ENCODE results near the gene ADCY6.
"Not testable (repeated sequence)": the region's sequence is repeated elsewhere in the genome, so short reads cannot be mapped to it uniquely, and the experiment has no call there.

The ADCY6 gene

DNA sequence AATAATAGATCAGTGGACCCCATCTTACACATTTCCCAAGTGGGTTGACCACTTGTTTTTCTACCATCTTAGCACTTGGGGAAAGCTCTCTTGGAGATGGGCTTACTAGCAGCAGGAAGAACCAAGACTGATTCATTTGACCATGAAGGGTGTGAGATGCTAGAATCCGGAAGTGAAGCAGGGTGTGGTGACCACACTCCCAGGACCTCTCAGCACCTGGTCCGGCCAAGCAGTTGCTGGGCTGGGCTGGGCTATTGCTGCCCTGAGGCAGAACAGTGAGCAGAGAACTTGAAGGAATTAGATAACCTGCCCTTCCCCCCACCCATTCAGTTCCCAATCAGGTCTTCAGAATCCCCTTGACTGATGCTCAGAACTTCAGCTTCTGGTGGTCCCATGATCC is 24.4 kb downstream of the ADCY6 start:
- no peak for DNase-seq

DNA sequence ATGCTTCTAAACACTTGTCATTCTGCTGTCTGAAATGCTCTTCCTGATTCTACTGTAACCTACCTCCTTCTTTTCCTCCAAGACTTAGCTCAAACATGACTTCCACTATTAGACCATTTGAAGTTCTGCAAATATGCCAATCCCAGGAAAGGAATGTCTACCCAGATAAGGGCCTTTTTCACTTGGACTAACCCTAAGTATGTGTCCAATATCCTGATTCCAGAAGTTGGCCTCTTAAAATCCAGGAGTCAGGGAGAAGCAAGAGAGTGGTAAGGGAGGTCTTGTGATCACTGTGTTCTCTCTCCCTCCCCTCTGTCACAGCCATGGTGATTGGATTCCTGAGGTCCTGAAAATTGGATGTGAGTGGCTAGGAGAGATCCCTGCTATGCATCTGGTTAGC is 30.2 kb downstream of the ADCY6 start:
- DNase-seq = no peak

DNA sequence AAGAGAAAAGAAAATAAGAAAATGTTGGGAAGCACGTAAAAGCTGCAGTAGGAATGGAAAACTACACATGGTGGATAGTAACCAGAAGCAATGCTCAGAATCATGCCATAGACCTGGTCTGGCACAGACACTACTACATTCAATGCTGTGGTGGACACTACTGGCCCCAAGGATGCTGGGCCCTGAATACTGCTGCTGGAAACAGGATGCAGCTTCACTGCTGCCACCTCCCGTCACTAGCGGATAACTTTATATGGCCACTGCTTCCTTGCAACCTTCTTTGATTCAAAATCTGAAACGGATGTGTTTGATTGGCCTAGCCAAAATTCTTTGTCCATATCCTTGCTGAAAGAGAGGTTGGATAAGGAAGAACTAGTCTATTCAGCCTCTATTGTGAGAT is 30.7 kb downstream of the ADCY6 start:
- DNase-seq = no peak

DNA sequence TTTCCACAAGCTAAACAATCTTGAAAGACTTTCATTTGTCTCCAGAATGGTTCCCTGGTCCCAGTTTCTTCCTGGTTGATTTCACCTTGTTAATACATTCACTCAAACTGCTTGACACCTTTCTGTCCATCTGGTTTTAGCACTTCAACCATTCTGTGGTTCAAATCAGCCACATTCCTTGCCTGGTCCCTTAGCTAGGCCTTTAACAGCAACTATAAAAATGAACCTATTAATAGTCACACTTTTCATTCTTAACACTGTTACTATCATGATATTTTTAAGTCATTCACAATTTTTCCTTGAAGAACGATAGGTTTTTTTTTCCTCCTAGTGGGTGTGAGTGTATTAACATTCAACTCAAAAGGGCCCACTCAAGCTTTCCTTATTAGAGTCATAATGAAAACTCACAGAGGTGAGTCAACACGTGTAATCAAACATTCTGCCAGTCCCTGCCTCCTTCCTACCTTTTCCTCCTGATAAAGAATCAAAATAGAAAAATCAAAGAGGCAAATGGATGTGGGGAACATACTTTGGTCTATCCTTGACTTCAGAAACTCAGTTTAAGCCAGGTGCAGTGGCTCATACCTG is 38.0 kb downstream of the ADCY6 start:
- no peak for DNase-seq

DNA sequence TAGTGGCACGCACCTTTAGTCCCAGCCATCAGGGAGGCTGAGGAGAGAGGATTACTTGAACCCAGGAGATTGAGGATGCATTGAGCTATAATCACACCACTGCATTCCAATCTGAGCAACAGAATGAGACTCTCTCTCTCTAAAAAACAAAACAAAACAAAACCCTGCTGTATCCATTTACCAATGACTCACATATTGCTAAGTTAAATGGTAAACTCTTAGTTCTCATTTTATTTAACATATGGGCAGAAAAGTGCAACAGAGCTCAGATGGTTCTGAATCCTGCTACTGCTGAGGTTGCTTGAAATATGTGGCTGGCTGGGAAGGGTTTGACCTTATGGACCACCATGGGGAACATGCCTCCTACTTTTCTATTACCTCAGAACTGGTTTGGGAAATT is 38.7 kb downstream of the ADCY6 start:
- DNase-seq = no peak

DNA sequence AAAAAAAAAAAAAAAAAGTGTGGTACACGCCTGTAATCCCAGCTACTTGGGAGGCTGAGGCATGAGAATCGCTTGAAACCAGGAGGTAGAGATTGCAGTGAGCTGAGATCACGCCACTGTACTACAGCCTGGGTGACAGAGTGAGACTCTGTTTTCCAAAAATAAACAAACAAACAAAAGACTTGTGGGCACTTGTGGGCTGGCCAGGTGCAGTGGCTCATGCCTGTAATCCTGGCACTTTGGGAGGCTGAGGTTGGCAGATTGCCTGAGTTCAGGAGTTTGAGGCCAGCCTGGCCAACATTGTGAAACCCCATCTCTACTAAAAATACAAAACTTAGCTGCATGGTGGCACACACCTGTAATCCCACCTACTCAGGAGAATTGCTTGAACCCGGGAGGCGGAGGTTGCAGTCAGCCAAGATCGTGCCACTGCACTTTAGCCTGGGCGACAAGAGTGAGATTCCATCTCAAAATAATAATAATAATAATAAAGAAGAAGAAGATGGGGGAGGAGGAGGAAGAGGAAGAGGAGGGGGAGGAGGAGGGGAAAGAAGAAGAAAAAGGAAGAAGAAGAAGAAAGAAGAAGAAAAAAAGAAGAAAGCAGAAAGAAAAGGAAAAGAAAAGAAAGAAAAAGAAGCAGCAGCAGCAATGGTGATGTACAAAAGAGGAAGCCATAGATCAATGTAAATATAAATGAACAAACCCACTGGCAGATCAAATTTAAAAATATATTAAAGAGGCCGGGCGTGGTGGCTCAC is 44.5 kb downstream of the ADCY6 start:
- no peak for DNase-seq

DNA sequence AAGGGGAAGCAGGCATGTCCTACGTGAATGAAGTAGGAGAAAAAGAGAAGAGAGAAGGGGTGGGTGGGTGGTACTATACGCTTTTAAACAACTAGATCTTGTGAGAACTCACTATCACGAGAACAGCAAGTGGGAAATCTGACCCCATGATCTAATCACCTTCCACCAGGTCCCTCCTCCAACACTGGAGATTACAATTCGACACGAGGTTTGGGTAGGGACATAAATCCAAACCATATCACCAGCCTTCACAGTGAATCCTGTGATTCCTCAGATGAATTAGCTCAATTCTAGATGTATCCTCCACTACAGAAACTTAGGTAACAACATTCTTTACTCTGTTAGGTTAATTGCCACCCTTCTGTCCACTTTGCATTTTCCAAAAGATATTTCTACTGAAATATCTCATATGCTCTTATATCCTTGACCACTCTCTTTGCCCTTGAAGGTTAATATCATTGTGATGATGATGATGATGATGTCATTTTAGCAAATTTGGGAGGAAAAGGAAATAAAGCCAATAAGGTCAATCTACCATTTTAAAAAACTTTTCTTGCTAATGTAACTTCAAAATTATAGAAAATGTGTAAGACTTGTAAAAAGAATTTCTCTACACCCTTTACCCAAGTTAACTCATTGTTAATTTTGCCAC is 49.1 kb downstream of the ADCY6 start:
- DNase-seq = no peak

DNA sequence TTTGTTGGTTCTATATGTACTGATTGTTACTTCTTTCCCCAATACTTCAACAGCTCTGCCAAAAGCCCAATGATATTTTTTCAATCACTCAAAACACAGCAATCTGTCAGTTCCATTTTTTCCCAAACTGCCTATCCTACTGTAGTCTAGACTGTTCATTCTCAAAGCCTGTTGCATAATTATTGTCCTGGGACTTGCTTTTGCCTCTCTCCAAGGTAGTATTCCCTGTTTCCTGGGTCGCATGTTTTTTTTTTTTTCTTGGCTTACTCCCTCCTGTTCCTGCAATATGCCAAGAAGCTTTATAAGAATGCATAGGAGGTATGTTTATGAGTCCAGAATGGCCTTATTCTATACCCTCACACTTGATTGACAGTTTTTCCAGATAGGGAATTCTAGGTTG is 52.4 kb downstream of the ADCY6 start:
- no peak for DNase-seq

DNA sequence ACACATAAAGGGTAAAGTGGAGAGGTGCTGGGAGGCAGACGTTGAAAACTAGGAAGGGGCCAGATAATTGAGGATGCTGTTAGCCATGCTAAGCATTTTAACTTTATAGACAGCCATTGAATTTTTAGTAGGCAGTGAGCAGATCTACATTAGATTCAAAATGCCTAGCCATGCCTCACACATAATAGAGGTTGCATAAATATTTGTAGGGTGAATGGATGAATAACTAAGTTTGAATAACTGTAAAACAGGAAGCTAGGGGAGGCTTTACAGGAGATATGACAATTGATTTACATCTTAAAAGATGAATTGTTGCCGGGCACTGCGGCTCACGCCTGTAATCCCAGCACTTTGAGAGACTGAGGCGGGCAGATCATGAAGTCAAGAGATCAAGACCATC is 60.1 kb downstream of the ADCY6 start:
- DNase-seq = no peak

DNA sequence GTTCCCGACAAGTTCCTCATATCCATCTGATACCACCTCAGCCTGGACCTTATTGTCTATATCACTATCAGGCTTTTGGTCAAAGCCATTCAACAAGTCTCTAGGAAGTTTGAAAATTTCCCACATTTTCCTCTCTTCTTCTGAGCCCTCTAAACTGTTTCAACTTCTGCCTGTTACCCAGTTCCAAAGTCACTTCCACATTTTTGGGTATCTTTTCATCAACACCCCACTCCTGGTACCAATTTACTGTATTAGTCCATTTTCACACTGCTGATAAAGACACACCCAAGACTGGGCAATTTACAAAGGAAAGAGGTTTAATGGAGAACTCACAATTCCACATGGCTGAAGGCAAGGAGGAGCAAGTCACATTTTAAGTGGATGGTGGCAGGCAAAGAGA is 68.2 kb downstream of the ADCY6 start:
- not testable (repeated sequence) for DNase-seq

DNA sequence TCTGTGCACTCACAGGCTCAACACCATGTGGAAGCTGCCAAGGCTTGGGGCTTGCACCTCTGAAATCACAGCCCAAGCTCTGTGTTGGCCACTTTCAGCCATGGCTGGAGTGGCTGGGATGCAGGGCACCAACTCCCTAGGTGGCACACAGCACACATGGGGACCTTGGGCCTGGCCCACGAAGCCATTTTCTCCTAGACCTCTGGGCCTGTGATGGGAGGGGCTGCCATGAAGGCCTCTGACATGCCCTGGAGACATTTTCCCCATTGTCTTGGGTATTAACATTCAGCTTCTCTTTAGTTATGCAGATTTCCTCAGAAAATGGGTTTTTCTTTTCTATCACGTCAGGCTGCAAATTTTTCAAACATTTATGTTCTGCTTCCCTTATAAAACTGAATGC is 68.7 kb downstream of the ADCY6 start:
- not testable (repeated sequence) for DNase-seq

DNA sequence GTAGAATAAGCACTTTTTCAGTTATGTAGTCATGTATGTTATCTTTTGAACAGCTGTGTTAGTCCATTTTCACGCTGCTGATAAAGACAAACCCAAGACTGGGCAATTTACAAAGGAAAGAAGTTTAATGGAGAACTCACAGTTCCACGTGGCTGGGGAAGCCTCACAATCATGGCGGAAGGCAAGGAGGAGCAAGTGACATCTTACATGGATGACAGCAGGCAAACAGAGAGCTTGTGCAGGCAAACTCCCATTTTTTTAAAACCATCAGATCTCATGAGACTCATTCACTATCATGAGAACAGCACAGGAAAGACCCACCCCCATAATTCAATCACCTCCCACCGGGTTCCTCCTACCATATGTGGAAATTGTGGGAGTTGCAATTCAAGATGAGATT is 69.9 kb downstream of the ADCY6 start:
- not testable (repeated sequence) for DNase-seq

DNA sequence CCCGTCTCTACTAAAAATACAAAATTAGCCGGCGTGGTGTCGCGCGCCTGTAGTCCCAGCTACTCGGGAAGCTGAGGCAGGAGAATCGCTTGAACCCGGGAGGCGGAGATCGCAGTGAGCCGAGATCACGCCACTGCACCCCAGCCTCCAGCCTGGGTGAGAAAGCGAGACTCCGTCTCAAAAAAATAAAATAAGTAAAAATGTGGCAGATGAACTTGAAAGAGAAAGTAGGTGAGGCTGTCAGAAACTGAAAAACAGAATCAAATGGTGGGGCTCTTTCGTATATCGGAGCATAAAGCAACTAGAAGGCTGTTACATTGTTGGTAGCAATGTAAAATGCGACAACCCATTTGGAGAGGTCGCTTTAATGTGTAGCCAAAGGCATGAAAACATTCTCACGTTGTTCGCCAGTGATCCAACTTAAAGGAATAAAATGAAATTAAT is 71.6 kb downstream of the ADCY6 start:
- DNase-seq = peak in 1 of 51 donors; percentile 28

DNA sequence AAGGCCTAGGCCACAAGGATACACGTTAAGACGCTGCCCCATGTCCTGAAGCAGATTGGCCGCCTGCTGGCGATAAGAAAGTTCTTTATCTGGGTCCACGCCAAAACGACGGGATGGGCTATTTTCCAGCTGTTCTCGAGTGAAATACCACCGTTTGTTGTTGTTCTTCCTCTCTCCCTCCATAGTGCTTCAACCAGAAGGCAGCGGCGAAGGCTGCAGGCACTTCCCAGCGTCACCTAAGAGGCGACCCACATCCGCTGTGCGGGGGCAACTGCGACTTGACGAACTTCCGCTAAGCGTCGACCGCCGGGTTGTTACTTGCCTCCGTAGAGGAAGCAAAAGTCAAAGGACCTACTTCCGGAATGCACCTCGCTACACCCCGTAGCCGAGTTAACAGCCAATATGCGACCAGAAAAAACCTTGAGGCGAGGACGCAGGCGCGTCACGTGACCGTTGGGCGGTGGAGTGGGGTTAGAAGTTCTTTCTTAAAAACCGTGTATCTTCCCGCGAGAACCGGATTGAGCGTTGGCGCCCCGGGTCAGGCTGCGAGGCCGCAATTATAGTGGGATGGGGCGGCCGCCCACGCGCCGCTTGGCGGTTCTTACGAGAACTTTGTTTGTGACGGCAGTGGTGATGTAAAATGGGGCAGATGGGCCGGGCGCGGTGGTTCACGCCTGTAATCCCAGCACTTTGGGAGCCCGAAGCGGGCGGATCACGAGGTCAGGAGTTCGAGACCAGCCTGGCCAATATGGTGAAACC is 72.2 kb downstream of the ADCY6 start, which contains the start of gene CCNT1:
Gene CCNT1 (minus strand): TSS at position 215 of the 759 bp plus-strand sequence. CDS start 32 bp downstream, at position 183.
- DNase-seq = peak; percentile 81 to 99 (median 97)
